HepG2 (cell line): ENCODE measurements around the gene TPO. TPM values are rescaled to one million over a fixed set of nuclear protein-coding genes. Genes with fewer than 3 reads are reported as not detected.

ENCODE experiments used
- ATAC-seq: fragments of 200-7000 bp; cut with Tn5 transposase; 3 replicates; pipeline ENCODE4 v1.9.1; 2020; ENCODE audit warnings: mild to moderate bottlenecking, moderate library complexity
- BruUV-seq: library from RNA; stranded (reverse); fragments of 400-500 nt; replicated peaks from 2 replicates; lab custom pipeline; 2021; lab: Mats Ljungman, UMichigan
- CTCF ChIA-PET: fragments of 300-600 bp; formaldehyde crosslinking; extraction: SDS; loops from one replicate; lab custom pipeline; 2021; ENCODE audit warnings: low total read pairs, inconsistent platforms, low intra/inter-chr PET ratio; lab: Yijun Ruan, JAX
- POLR2A ChIA-PET: fragments of 350-600 bp; sonication (Branson Sonifier 250); formaldehyde crosslinking; loops from one replicate; lab custom pipeline; 2020; ENCODE audit warnings: antibody characterized with exemption, inconsistent platforms; lab: Yijun Ruan, JAX
- DNase-seq: peaks from one replicate; pipeline ENCODE4 v3.0.0-alpha.2; 2015; ENCODE audit warnings: low spot score
- FAIRE-seq: peaks from 3 replicates; lab custom pipeline; 2011; peaks lifted over from hg19 to GRCh38; lab: Jason Lieb, UNC
- H2AFZ ChIP-seq: one replicate; pipeline ENCODE4 v1.6.1; 2011; ENCODE audit warnings: low read length, inconsistent platforms
- H3K27ac ChIP-seq: fragments of 300-600 bp; 3 replicates; pipeline ENCODE4 v1.8.0; 2011; ENCODE audit warnings: mixed run types, mild to moderate bottlenecking, mixed read lengths, low read length, inconsistent platforms; ENCODE audit not compliant: insufficient read depth; ENCODE audit errors: extremely low read length
- H3K27me3 ChIP-seq, 2 experiments: fragments of 200-600 bp in 1 of 2; 2 replicates in 1 of 2; 3 replicates in 1 of 2; pipeline versions ENCODE4 v1.6.0 to v1.8.0; 2011; ENCODE audit warnings: low read length in 2 of 2, mild to moderate bottlenecking in 2 of 2, moderate library complexity in 2 of 2, inconsistent platforms in 1 of 2; ENCODE audit not compliant: insufficient read depth in 2 of 2, control insufficient read depth in 1 of 2
- H3K36me3 ChIP-seq, 2 experiments: fragments of 200-600 bp in 1 of 2; replicated peaks in 1 of 2; 2 replicates in 1 of 2; 3 replicates in 1 of 2; pipeline versions ENCODE4 v1.5.1 to v1.8.0; 2011; ENCODE audit warnings: low read length in 2 of 2, inconsistent platforms in 1 of 2; ENCODE audit not compliant: insufficient read depth in 2 of 2, control insufficient read depth in 1 of 2
- H3K4me1 ChIP-seq: 2 replicates; pipeline ENCODE4 v1.5.1; 2012; ENCODE audit warnings: low read length, inconsistent platforms; ENCODE audit not compliant: insufficient read depth
- H3K4me2 ChIP-seq: 2 replicates; pipeline ENCODE4 v1.6.0; 2011; ENCODE audit warnings: low read depth, low read length, inconsistent platforms
- H3K4me3 ChIP-seq, 3 experiments: fragments of 200-600 bp in 1 of 3; sonication (generic), shearing (Covaris generic) in 1 of 3; replicated peaks in 1 of 3; 2 replicates each; pipeline ENCODE4 v1.5.1; 2011 to 2016; ENCODE audit warnings: low read length in 3 of 3, inconsistent platforms in 2 of 3, low read depth in 2 of 3, mild to moderate bottlenecking in 2 of 3, control low read depth in 1 of 3, mixed read lengths in 1 of 3; ENCODE audit not compliant: insufficient read depth in 1 of 3
- H3K79me2 ChIP-seq: one replicate; pipeline ENCODE4 v1.6.1; 2011; ENCODE audit warnings: low read length, inconsistent platforms; ENCODE audit not compliant: insufficient read depth
- H3K9ac ChIP-seq: 2 replicates; pipeline ENCODE4 v1.6.0; 2011; ENCODE audit warnings: mild to moderate bottlenecking, low read depth, low read length, inconsistent platforms; ENCODE audit not compliant: insufficient read depth
- H3K9me3 ChIP-seq: 2 replicates; pipeline ENCODE4 v1.5.1; 2012; ENCODE audit warnings: mild to moderate bottlenecking, low read length
- H4K20me1 ChIP-seq: 2 replicates; pipeline ENCODE4 v1.6.0; 2011; ENCODE audit warnings: inconsistent platforms, mild to moderate bottlenecking, low read length, moderate library complexity; ENCODE audit not compliant: insufficient read depth
- BORCS8-MEF2B ChIP-seq: sonication (generic); formaldehyde crosslinking; IDR thresholded peaks from 2 replicates; pipeline ENCODE4 v1.8.0; 2022; ENCODE audit warnings: mild to moderate bottlenecking, missing genetic modification reagents
- CBFB ChIP-seq: sonication (generic); formaldehyde crosslinking; IDR thresholded peaks from 2 replicates; pipeline ENCODE4 v1.4.0; 2020; ENCODE audit warnings: missing genetic modification reagents
- FOXK2 ChIP-seq: fragments of 450-650 bp; IDR thresholded peaks from 2 replicates; pipeline ENCODE4 v1.6.1; 2016
- HDAC2 ChIP-seq: sonication (generic); formaldehyde crosslinking; IDR thresholded peaks from 2 replicates; pipeline ENCODE4 v1.4.0; 2020; ENCODE audit warnings: missing genetic modification reagents
- KAT2B ChIP-seq: fragments of 150-350 bp; IDR thresholded peaks from 2 replicates; pipeline ENCODE4 v1.6.1; 2014; ENCODE audit warnings: low read depth, low read length, borderline replicate concordance
- KDM5A ChIP-seq: fragments of 200-600 bp; sonication (generic); IDR thresholded peaks from 2 replicates; pipeline ENCODE4 v1.7.0; 2018; ENCODE audit warnings: antibody characterized with exemption, mild to moderate bottlenecking, low read length, borderline replicate concordance
- KLF9 ChIP-seq: IDR thresholded peaks from 2 replicates; pipeline ENCODE4 v1.6.1; 2016; ENCODE audit warnings: low read depth
- SRSF9 ChIP-seq: fragments of 200-400 bp; formaldehyde crosslinking; IDR thresholded peaks from 2 replicates; pipeline ENCODE4 v1.6.1; 2018; ENCODE audit warnings: borderline replicate concordance, mild to moderate bottlenecking, low read depth, low read length; ENCODE audit not compliant: insufficient read depth, poor library complexity, severe bottlenecking
- ZNF234 ChIP-seq: sonication (generic); formaldehyde crosslinking; conservative IDR thresholded peaks from 2 replicates; pipeline ENCODE4 v1.5.1; 2020; ENCODE audit warnings: mild to moderate bottlenecking, missing genetic modification reagents
- ZNF430 ChIP-seq: sonication (generic); formaldehyde crosslinking; IDR thresholded peaks from 2 replicates; pipeline ENCODE4 v1.9.0; 2021; ENCODE audit warnings: mild to moderate bottlenecking, missing genetic modification reagents
- ZNF432 ChIP-seq: sonication (generic); formaldehyde crosslinking; IDR thresholded peaks from 2 replicates; pipeline ENCODE4 v1.5.0; 2020; ENCODE audit warnings: missing genetic modification reagents, mild to moderate bottlenecking, borderline replicate concordance
- ZNF510 ChIP-seq: sonication (generic); formaldehyde crosslinking; IDR thresholded peaks from 2 replicates; pipeline ENCODE4 v1.4.0; 2020; ENCODE audit warnings: low read depth, mild to moderate bottlenecking, missing genetic modification reagents
- ZNF598 ChIP-seq: sonication (generic); formaldehyde crosslinking; IDR thresholded peaks from 2 replicates; pipeline ENCODE4 v1.5.1; 2020; ENCODE audit warnings: mild to moderate bottlenecking, missing genetic modification reagents, borderline replicate concordance
- ZNF614 ChIP-seq: IDR thresholded peaks from 2 replicates; pipeline ENCODE4 v1.6.1; 2018; ENCODE audit warnings: missing biosample characterization, missing genetic modification reagents, inconsistent platforms, borderline replicate concordance
- ZNF749 ChIP-seq: sonication (generic); formaldehyde crosslinking; IDR thresholded peaks from 2 replicates; pipeline ENCODE4 v1.8.0; 2022; ENCODE audit warnings: mild to moderate bottlenecking, missing genetic modification reagents, moderate library complexity, borderline replicate concordance
- WGBS: methylation state at CpG from one replicate; pipeline ENCODE4 v1.1.6; 2017; ENCODE audit warnings: low lambda C conversion rate; 5-methylcytosine and 5-hydroxymethylcytosine counted together
- in situ Hi-C: cut with HindIII; loops from 2 replicates; pipeline ENCODE4 v1.10.0; 2017; ENCODE audit warnings: low pct_unique_long_range_greater_than_20kb; ENCODE audit not compliant: extremely low pct_ligation_motif_present
- intact Hi-C: fragments of 100-400 bp; cut with micrococcal nuclease; formaldehyde crosslinking; loops from one replicate; pipeline ENCODE4 v1.10.0; 2022; ENCODE audit not compliant: unreplicated experiment
- polyA plus RNA-seq, 8 experiments: library from polyadenylated mRNA; depleted of rRNA in 3 of 8; stranded (reverse) in 7 of 8; unstranded in 1 of 8; fragments of >200 nt; fragmentation: Illumina TruSeq in 4 of 8; extraction: Trizol in 4 of 8; gene quantifications; 2 replicates each; pipeline versions ENCODE4 v1.2.1 to v1.2.3, GENCODE V29; 2011 to 2016; ENCODE audit warnings: low read depth in 4 of 8, missing spikeins in 1 of 8, mixed read lengths in 1 of 8; ENCODE audit not compliant: insufficient read depth in 1 of 8
- total RNA-seq, 5 experiments: library from RNA; depleted of rRNA; stranded (reverse); fragments of >200 nt; fragmentation: Illumina TruSeq; extraction: Trizol; gene quantifications; 2 replicates each; pipeline ENCODE4 v1.2.3, GENCODE V29; 2016; ENCODE audit warnings: low read depth in 1 of 5
- TF ChIP-seq, protein P1 (sequence below): IDR thresholded peaks from 2 replicates; pipeline ENCODE4 v1.6.1; 2016; ENCODE audit warnings: missing compliant biosample characterization, missing genetic modification reagents, borderline replicate concordance
- TF ChIP-seq, protein P2 (sequence below): sonication (generic); formaldehyde crosslinking; IDR thresholded peaks from 2 replicates; pipeline ENCODE4 v1.4.0; 2020; ENCODE audit warnings: missing genetic modification reagents
- TF ChIP-seq, protein P3 (sequence below): sonication (generic); formaldehyde crosslinking; IDR thresholded peaks from 2 replicates; pipeline ENCODE4 v1.4.0; 2020; ENCODE audit warnings: missing genetic modification reagents
- TF ChIP-seq, protein P4 (sequence below): sonication (generic); formaldehyde crosslinking; IDR thresholded peaks from 2 replicates; pipeline ENCODE4 v1.9.0; 2021; ENCODE audit warnings: missing genetic modification reagents, borderline replicate concordance

The TPO gene
- total and polyA plus RNA-seq, 2 of the 13 experiments (the other 11 are each of a cell fraction or from before 2014, with no cell fraction given): not detected

DNA sequence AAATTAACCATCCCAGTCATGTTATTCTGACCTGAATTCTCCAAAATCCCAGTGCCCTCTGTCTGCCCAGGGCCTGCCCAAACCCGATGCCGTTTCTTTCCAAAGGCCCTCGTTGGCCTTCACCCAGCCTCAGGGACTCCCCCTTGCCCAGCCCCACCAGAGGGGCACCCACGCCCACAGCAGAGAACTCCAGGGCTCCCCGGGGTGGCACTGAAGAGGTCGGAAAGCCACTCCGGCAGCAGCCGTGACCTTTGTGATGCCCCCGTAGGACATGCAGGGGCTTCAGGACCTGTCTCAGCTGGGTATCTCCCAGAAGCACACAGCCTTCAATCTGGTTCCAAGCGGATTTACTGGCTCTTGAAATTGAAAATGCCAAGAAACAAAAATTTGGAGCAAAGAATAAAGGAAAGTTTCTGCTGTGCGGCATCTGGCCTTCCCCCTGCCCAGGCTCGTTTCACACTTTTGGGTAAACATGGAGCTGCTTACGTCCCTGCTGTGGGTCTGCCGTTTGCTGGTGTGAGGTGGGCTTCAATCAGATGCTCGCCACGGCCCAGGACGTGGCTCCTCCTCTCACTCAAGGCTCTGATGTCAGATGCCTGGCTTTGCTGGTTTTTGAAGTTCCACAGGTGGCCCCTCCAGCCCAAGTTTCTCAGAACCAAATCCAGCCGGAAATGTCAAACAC, 101.3 kb downstream of the TPO start:
- DNase-seq: no peak
- ChIA-PET CTCF (no interaction called here), POLR2A (no interaction called here)
- TF ChIP-seq FOXK2 (no peak), ZNF430 (no peak), KLF9 (no peak), ZNF234 (CRISPR knock-in tag) (no peak), ZNF598 (CRISPR knock-in tag) (no peak), KAT2B (no peak), HDAC2 (CRISPR knock-in tag) (no peak), ZNF510 (no peak), BORCS8-MEF2B (CRISPR knock-in tag) (no peak), CBFB (CRISPR knock-in tag) (no peak), ZNF432 (no peak), KDM5A (no peak), ZNF614 (no peak), SRSF9 (no peak), ZNF749 (CRISPR knock-in tag) (no peak)
- TF ChIP-seq, protein P1, sequence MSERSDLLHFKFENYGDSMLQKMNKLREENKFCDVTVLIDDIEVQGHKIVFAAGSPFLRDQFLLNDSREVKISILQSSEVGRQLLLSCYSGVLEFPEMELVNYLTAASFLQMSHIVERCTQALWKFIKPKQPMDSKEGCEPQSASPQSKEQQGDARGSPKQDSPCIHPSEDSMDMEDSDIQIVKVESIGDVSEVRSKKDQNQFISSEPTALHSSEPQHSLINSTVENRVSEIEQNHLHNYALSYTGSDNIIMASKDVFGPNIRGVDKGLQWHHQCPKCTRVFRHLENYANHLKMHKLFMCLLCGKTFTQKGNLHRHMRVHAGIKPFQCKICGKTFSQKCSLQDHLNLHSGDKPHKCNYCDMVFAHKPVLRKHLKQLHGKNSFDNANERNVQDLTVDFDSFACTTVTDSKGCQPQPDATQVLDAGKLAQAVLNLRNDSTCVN (CRISPR knock-in tag): no peak
- TF ChIP-seq, protein P2, sequence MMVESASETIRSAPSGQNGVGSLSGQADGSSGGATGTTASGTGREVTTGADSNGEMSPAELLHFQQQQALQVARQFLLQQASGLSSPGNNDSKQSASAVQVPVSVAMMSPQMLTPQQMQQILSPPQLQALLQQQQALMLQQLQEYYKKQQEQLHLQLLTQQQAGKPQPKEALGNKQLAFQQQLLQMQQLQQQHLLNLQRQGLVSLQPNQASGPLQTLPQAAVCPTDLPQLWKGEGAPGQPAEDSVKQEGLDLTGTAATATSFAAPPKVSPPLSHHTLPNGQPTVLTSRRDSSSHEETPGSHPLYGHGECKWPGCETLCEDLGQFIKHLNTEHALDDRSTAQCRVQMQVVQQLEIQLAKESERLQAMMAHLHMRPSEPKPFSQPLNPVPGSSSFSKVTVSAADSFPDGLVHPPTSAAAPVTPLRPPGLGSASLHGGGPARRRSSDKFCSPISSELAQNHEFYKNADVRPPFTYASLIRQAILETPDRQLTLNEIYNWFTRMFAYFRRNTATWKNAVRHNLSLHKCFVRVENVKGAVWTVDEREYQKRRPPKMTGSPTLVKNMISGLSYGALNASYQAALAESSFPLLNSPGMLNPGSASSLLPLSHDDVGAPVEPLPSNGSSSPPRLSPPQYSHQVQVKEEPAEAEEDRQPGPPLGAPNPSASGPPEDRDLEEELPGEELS: no peak
- TF ChIP-seq, protein P3, sequence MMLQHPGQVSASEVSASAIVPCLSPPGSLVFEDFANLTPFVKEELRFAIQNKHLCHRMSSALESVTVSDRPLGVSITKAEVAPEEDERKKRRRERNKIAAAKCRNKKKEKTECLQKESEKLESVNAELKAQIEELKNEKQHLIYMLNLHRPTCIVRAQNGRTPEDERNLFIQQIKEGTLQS: no peak
- TF ChIP-seq, protein P4, sequence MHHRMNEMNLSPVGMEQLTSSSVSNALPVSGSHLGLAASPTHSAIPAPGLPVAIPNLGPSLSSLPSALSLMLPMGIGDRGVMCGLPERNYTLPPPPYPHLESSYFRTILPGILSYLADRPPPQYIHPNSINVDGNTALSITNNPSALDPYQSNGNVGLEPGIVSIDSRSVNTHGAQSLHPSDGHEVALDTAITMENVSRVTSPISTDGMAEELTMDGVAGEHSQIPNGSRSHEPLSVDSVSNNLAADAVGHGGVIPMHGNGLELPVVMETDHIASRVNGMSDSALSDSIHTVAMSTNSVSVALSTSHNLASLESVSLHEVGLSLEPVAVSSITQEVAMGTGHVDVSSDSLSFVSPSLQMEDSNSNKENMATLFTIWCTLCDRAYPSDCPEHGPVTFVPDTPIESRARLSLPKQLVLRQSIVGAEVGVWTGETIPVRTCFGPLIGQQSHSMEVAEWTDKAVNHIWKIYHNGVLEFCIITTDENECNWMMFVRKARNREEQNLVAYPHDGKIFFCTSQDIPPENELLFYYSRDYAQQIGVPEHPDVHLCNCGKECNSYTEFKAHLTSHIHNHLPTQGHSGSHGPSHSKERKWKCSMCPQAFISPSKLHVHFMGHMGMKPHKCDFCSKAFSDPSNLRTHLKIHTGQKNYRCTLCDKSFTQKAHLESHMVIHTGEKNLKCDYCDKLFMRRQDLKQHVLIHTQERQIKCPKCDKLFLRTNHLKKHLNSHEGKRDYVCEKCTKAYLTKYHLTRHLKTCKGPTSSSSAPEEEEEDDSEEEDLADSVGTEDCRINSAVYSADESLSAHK (CRISPR knock-in tag): no peak
- Histone ChIP-seq H2AFZ (no peak overlapping the region), H3K4me3 (no peak overlapping the region), H3K36me3 (no peaks in the 10 kb centered on the region), H3K9ac (no peak overlapping the region), H3K4me1 (no peaks in the 10 kb centered on the region), H4K20me1 (no peaks in the 10 kb centered on the region; the same call in 1 of the 2 replicates), H3K27ac (no peak overlapping the region), H3K27me3 (peaks cover 12 to 66% of the 10 kb centered on the region in 2 experiments), H3K4me2 (no peak overlapping the region), H3K9me3 (no peaks in the 10 kb centered on the region), H3K79me2 (no peaks in the 10 kb centered on the region)
- in situ Hi-C loops (no loop called here), intact Hi-C loops (no loop called here)
- FAIRE-seq: no peak
- no TSS peak for BruUV-seq
- 15% methylated on average over 15 of the region's 18 CpGs for WGBS
- no peak for ATAC-seq
